NCI-H2081 treated with DMSO at 0.1 percent for 48 hours (cell line): ENCODE results near the gene NPR1.
"Not testable (repeated sequence)": the region's sequence is repeated elsewhere in the genome, so short reads cannot be mapped to it uniquely, and the experiment has no call there.

Source experiments
- DNase-seq: peaks from one replicate; lab custom pipeline; 2025; lab: John Stamatoyannopoulos, UW

The NPR1 gene

GRCh38 chr1:153682730-153683129 is 4.2 kb downstream of the NPR1 start:
- no peak for DNase-seq

DNA sequence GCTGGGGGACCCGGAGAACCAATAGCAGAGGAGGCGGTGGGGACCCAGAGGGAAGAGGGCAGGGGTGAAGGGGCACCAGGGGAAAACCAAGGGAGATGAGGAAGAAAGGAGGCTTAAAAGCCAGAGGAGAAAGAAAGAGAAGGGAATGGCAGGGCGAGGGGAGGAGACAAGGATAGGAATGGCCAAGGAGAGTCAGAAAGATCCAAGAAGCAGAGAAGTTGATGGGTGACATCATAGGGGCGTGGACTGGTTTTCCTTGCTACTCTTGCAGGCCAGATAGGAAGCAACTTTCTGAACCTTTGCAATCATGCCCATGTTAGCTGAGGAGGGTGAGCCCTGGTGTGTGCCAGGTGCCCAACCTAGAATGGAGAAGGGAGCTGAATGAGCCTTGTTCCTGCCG is 5.4 kb downstream of the NPR1 start:
- no peak for DNase-seq

DNA sequence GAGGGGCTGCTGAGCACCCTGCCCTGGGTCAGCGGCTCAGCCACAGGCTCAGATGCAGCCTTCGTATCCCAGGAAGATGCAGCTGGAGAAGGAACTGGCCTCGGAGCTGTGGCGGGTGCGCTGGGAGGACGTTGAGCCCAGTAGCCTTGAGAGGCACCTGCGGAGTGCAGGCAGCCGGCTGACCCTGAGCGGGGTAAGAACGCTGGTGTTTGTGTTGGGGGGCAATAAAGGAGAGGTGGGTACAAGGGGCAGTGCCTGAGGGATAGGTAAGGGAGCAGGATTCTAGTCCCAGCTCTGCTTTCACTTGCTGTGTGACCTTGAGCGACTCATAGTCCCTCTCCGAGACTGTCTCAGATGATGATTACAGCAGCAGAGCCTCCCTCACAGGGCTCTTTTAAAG is 6.4 kb downstream of the NPR1 start:
- DNase-seq = no peak

- no peak for DNase-seq
Measured at GRCh38 chr1:153685544-153686340, 7.3 kb downstream of the NPR1 start.

DNA sequence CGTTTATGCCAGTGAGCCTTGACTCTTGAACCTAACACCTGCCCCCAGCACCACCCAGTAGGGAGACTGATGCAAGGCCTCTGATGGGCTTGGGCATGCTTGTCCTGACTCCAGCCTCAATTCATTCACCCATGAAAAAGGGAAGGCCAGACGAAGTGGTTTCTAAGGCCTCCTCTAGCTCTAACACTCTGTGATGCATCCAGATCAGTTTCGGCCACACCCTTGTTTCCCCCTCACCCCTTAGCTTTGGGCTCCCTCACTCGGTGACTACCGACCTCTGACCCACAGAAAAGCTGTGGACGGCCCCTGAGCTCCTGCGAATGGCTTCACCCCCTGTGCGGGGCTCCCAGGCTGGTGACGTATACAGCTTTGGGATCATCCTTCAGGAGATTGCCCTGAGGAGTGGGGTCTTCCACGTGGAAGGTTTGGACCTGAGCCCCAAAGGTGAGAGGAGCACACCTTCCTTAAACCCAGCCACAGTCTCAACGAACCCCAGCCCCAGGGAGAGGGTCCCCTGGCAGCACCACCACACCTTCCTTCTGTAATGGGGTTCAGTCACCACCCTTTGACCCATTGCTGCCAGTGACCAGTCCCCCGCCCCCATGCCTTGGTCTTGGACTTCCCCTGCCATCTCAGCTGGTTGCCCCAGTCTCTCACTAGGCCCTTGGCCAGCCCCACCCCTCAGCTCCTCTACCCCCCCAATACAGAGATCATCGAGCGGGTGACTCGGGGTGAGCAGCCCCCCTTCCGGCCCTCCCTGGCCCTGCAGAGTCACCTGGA is 9.0 kb downstream of the NPR1 start:
- DNase-seq = no peak

DNA sequence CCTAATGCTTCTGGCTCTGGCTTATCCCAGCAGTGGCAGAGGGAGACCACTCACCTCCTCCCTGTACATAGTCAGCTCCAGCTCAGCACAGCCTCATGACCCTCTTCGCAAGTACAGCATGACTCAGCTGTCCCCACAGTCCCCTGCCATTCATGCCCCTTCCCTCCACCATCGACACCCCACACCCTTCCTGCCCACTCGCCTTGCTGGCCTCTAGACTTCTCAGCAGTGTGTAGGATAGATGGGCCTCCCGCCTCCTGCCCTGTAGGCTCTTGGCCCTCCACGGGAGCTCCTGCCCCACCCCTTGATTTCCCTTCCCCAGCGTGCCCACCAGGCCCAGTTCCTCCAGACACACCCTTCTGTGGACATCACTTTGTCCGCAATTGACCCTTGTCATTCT is 9.8 kb downstream of the NPR1 start:
- DNase-seq = no peak

- DNase-seq = no peak
Measured at GRCh38 chr1:153688736-153689328, 10.3 kb downstream of the NPR1 start.

DNA sequence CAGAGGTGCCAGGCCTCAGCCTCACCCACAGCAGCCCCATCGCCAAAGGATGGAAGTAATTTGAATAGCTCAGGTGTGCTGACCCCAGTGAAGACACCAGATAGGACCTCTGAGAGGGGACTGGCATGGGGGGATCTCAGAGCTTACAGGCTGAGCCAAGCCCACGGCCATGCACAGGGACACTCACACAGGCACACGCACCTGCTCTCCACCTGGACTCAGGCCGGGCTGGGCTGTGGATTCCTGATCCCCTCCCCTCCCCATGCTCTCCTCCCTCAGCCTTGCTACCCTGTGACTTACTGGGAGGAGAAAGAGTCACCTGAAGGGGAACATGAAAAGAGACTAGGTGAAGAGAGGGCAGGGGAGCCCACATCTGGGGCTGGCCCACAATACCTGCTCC is 15.0 kb downstream of the NPR1 start:
- no peak for DNase-seq

GRCh38 chr1:153696741-153697140 is 18.3 kb downstream of the NPR1 start:
- no peak for DNase-seq

DNA sequence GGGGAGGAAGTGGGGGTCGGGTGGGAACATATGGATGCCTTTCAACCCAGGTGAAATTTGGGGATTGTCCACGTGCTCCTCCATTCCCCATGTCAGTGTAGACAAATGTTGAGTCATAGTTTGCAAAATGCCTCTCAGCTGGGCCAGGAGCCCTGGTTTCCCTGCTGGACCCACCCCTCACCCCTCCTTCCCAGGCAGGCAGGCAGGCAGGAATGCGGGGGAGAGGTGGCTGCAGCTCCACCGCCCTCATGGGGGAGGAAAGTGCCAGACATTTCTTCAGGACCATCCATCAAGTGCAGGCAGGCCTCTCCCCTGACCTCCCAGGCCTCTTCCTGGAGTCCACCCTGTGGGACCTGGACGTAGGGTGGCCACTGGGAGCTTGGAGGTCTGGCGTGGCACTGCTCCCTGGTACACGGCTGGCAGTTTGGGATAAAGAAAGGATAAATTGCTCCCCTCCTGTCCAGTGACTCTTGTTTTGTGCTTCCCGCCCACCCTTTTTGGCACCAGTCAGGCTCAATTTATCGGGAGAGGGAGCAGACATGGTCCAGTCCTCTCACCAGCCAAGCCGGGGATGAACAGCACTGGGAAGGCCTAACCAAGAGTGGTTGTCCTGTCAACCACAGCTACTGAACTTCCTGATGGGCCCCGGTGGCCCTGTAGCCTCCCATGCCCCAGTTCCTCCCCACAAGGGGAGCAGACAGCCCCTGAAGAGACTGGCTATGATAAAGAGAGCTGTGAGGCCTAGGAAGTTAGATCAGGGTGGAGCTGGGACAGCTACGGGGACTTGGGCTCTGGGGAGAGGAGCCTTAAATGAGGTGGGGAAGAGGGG is 18.9 kb downstream of the NPR1 start:
- no peak for DNase-seq

DNA sequence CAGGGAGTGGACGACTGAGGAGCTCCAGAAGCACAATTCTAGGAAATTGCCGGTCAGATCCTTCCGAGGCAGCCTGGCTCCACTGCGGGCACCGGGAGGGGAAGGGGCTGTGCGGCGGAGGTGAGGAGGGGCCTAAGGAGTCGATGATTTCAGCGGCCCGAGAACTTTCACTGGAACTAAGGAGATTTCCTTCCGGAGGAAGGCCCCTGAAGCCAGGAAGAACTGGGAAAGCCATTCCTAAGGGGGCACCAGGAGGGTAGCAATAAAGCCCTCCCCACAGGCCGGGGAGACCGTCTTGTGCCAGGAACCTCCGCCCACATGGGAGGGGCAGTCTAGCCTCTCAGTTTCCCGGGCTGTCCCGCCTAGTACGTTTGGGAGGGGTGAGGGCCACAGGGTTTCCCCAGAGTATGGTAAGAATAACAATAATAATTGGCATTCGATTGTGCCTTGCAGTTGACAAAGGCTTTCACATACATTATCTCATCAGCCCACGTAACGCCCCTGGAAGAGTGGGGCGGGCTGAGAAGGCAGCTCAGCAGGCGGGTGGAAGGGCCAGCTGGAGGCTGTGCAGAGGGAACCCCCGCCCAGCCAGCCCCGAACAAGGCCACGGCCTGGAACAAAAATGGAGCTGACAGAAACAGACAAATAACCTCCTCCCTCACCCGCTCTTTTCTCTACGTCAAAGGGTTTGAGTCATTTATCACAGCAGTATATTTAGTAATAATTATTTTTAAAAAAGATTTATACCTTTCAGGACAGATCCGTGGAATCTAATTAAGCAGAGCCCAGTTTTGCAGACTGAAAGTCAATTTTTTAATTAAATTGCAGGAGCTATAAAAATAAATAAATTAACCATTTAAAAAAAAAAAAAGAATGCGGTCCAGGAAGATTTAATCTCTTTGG is 19.8 kb downstream of the NPR1 start:
- no peak for DNase-seq

- DNase-seq = no peak
Measured at GRCh38 chr1:153698923-153699714, 20.6 kb downstream of the NPR1 start.

GRCh38 chr1:153699768-153700167 is 21.3 kb downstream of the NPR1 start:
- no peak for DNase-seq

DNA sequence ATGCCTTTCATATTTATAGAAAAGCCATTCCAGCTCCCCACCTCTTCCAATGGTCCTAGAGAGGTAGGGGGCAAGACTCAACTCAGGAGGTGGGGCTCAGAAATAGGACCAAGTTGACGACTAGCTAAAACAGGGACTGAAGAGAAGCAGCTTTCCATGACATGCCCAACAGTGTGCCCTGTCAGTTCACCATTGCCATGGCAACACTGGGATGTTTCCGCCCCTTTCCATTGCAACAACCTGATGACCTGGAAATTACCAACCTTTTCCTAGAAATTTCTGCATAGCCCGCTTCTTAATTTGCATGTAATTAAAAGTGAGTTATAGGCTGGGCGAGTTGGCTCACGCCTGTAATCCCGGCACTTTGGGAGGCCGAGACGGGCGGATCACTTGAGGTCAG is 27.0 kb downstream of the NPR1 start:
- DNase-seq = no peak

- DNase-seq = no peak
Measured at GRCh38 chr1:153711026-153711425, 32.5 kb downstream of the NPR1 start.

- DNase-seq = not testable (repeated sequence)
Measured at GRCh38 chr1:153716211-153716610, 37.7 kb downstream of the NPR1 start.

DNA sequence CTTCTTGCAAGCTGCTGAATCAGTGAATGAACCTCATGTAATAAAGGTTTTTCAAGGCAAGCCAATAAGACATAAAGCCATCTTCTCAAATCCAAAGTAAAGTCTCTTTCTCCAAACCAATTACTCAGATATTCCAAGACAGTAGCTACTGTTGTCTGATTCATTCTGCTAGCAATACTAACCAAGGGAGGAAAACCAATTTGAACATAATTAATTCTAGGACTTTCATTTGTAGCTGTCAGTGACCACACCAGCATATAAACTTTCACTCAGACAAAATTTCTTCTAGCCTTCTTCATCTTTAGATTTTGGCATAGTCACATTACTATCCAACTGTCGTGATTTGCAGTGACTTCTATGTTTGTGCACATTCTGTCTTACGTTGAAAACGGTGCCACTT is 38.8 kb downstream of the NPR1 start:
- no peak for DNase-seq

- DNase-seq = no peak
Measured at GRCh38 chr1:153723687-153724086, 45.2 kb downstream of the NPR1 start.

- not testable (repeated sequence) for DNase-seq
Measured at GRCh38 chr1:153724634-153725033, 46.1 kb downstream of the NPR1 start.
